ENCODE results near the gene TUBGCP6.

The TUBGCP6 gene

GRCh38 chr22:50227579-50228215 lies 17.1 kb downstream of the TUBGCP6 start:
- Histone ChIP-seq H3K27me3 (replicated peaks; ENCODE audit: control insufficient read depth, insufficient read depth, low read length) (no peaks in the 10 kb centered on the region), H3K4me3 (ENCODE audit: low read length) (no peak overlapping the region), H3K9me3 (ENCODE audit: control insufficient read depth, low read length) (no peaks in the 10 kb centered on the region), H3K4me1 (ENCODE audit: control insufficient read depth, insufficient read depth, low read length) (no peaks in the 10 kb centered on the region), H3K9ac (ENCODE audit: low read length) (no peak overlapping the region), H3K36me3 (ENCODE audit: control insufficient read depth, insufficient read depth, low read length, severe bottlenecking) (peaks cover 50% of the 10 kb centered on the region)
- DNase-seq (ENCODE audit: low read depth), result no peak

- H3K36me3 ChIP-seq (ENCODE audit: control insufficient read depth, insufficient read depth, low read length, severe bottlenecking), result peaks cover 55% of the 10 kb centered on the region
- H3K9ac ChIP-seq (ENCODE audit: low read length), result no peak overlapping the region
Observed at GRCh38 chr22:50226875-50227165, 18.0 kb downstream of the TUBGCP6 start.

GRCh38 chr22:50226063-50226874 lies 18.6 kb downstream of the TUBGCP6 start:
- no peaks in the 10 kb centered on the region for H3K9me3 ChIP-seq (ENCODE audit: control insufficient read depth, low read length)
- no peaks in the 10 kb centered on the region for H3K27me3 ChIP-seq (replicated peaks; ENCODE audit: control insufficient read depth, insufficient read depth, low read length)
- no peak overlapping the region for H3K9ac ChIP-seq (ENCODE audit: low read length)
- peaks cover 61% of the 10 kb centered on the region for H3K36me3 ChIP-seq (ENCODE audit: control insufficient read depth, insufficient read depth, low read length, severe bottlenecking)
- no peak overlapping the region for H3K4me3 ChIP-seq (ENCODE audit: low read length)
- no peak for DNase-seq (ENCODE audit: low read depth)
- H3K4me1 ChIP-seq (ENCODE audit: control insufficient read depth, insufficient read depth, low read length), result no peaks in the 10 kb centered on the region

More at GRCh38 chr22:50226875-50227165, 18.0 kb downstream of the TUBGCP6 start:
- no peaks in the 10 kb centered on the region for H3K9me3 ChIP-seq (ENCODE audit: control insufficient read depth, low read length)
- no peaks in the 10 kb centered on the region for H3K27me3 ChIP-seq (replicated peaks; ENCODE audit: control insufficient read depth, insufficient read depth, low read length)
- no peak overlapping the region for H3K4me3 ChIP-seq (ENCODE audit: low read length)
- DNase-seq (ENCODE audit: low read depth), result no peak
- no peaks in the 10 kb centered on the region for H3K4me1 ChIP-seq (ENCODE audit: control insufficient read depth, insufficient read depth, low read length)

GRCh38 chr22:50225200-50225969 lies 19.4 kb downstream of the TUBGCP6 start:
- H3K9ac ChIP-seq (ENCODE audit: low read length), result no peak overlapping the region
- H3K4me3 ChIP-seq (ENCODE audit: low read length), result no peak overlapping the region
- DNase-seq (ENCODE audit: low read depth), result no peak
- no peaks in the 10 kb centered on the region for H3K9me3 ChIP-seq (ENCODE audit: control insufficient read depth, low read length)
- peaks cover 70% of the 10 kb centered on the region for H3K36me3 ChIP-seq (ENCODE audit: control insufficient read depth, insufficient read depth, low read length, severe bottlenecking)
- no peaks in the 10 kb centered on the region for H3K27me3 ChIP-seq (replicated peaks; ENCODE audit: control insufficient read depth, insufficient read depth, low read length)
- H3K4me1 ChIP-seq (ENCODE audit: control insufficient read depth, insufficient read depth, low read length), result no peaks in the 10 kb centered on the region

- peaks cover 73% of the 10 kb centered on the region for H3K36me3 ChIP-seq (ENCODE audit: control insufficient read depth, insufficient read depth, low read length, severe bottlenecking)
Observed at GRCh38 chr22:50224071-50224470, 20.8 kb downstream of the TUBGCP6 start.

DNA sequence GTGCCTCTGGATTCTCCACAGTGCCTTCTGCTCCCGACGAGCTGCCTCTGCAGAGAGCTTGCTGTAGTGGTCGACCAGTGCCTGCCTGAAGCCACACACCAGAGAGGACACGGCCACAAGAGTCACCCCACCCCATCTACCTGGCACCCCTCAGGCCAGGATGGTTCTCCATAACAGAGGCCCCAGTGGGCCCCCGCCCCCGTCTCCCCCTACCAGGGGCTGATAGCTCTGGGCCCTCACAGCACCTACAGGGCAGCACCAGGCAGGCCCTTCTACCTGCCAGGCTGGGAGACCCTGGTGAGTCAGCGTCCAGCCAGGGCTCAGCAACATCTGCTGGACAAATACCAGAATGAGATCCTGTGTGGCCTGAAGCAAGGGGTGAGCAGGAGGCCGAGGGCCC lies 22.3 kb downstream of the TUBGCP6 start:
- peaks cover 81% of the 10 kb centered on the region for H3K36me3 ChIP-seq (ENCODE audit: control insufficient read depth, insufficient read depth, low read length, severe bottlenecking)
- H3K4me3 ChIP-seq (ENCODE audit: low read length), result no peak overlapping the region
- DNase-seq (ENCODE audit: low read depth), result no peak
- no peaks in the 10 kb centered on the region for H3K27me3 ChIP-seq (replicated peaks; ENCODE audit: control insufficient read depth, insufficient read depth, low read length)
- H3K9me3 ChIP-seq (ENCODE audit: control insufficient read depth, low read length), result no peaks in the 10 kb centered on the region
- H3K4me1 ChIP-seq (ENCODE audit: control insufficient read depth, insufficient read depth, low read length), result no peaks in the 10 kb centered on the region
- H3K9ac ChIP-seq (ENCODE audit: low read length), result no peak overlapping the region

More at GRCh38 chr22:50224071-50224470, 20.8 kb downstream of the TUBGCP6 start:
- Histone ChIP-seq H3K9me3 (ENCODE audit: control insufficient read depth, low read length) (no peaks in the 10 kb centered on the region), H3K9ac (ENCODE audit: low read length) (no peak overlapping the region), H3K27me3 (replicated peaks; ENCODE audit: control insufficient read depth, insufficient read depth, low read length) (no peaks in the 10 kb centered on the region), H3K4me1 (ENCODE audit: control insufficient read depth, insufficient read depth, low read length) (no peaks in the 10 kb centered on the region), H3K4me3 (ENCODE audit: low read length) (no peak overlapping the region)
- DNase-seq (ENCODE audit: low read depth), result no peak

GRCh38 chr22:50221410-50222300 lies 23.2 kb downstream of the TUBGCP6 start:
- Histone ChIP-seq H3K4me3 (ENCODE audit: low read length) (no peak overlapping the region), H3K4me1 (ENCODE audit: control insufficient read depth, insufficient read depth, low read length) (no peaks in the 10 kb centered on the region), H3K36me3 (ENCODE audit: control insufficient read depth, insufficient read depth, low read length, severe bottlenecking) (peaks cover 82% of the 10 kb centered on the region), H3K9ac (ENCODE audit: low read length) (no peak overlapping the region), H3K9me3 (ENCODE audit: control insufficient read depth, low read length) (no peaks in the 10 kb centered on the region), H3K27me3 (replicated peaks; ENCODE audit: control insufficient read depth, insufficient read depth, low read length) (no peaks in the 10 kb centered on the region)
- DNase-seq (ENCODE audit: low read depth), result no peak

- Histone ChIP-seq H3K9ac (ENCODE audit: low read length) (no peak overlapping the region), H3K9me3 (ENCODE audit: control insufficient read depth, low read length) (no peaks in the 10 kb centered on the region), H3K4me3 (ENCODE audit: low read length) (no peak overlapping the region), H3K4me1 (ENCODE audit: control insufficient read depth, insufficient read depth, low read length) (no peaks in the 10 kb centered on the region), H3K36me3 (ENCODE audit: control insufficient read depth, insufficient read depth, low read length, severe bottlenecking) (peaks cover 85% of the 10 kb centered on the region), H3K27me3 (replicated peaks; ENCODE audit: control insufficient read depth, insufficient read depth, low read length) (no peaks in the 10 kb centered on the region)
- DNase-seq (ENCODE audit: low read depth), result no peak
Observed at GRCh38 chr22:50220603-50221409, 24.0 kb downstream of the TUBGCP6 start.

DNA sequence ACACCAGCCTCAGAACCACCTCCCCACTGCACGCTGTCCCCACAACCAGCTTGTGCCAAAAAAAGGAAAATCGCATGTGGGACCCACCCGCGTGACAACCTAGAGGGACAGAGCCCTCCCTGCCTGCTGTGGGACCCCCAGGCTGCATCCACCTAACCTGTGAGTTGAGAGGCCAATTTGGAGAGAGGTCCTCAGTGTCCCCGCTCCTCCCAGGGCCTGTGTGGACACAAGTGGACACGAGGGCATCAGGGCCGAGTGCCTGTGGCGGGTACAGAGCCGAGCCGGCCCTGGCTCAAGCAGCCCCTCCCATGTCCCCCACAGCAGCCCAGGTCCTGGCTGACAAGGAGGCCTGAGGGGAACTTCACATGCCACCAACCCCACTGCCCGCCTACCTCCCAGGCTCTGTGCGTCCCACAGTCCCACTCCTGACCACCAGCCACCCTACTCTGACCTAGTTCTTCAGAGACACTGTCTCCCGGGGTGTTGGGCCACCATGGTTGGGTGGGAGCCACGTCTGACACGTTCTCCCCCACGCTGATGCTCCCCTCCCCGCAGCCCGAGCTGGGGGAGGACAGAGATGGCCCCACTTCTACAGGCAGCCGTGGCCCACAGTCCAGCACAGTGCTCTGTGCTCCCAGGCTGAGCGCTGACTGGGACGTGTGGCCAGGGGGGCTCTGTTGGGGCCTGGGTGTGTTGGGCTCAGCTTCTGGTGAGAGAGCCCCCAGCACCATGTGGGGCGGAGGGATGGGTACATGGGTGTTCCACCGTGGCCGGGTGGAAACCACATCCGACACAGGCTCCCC lies 24.8 kb downstream of the TUBGCP6 start:
- Histone ChIP-seq H3K36me3 (ENCODE audit: control insufficient read depth, insufficient read depth, low read length, severe bottlenecking) (peaks cover 84% of the 10 kb centered on the region), H3K9me3 (ENCODE audit: control insufficient read depth, low read length) (no peaks in the 10 kb centered on the region), H3K4me1 (ENCODE audit: control insufficient read depth, insufficient read depth, low read length) (no peaks in the 10 kb centered on the region), H3K27me3 (replicated peaks; ENCODE audit: control insufficient read depth, insufficient read depth, low read length) (no peaks in the 10 kb centered on the region), H3K9ac (ENCODE audit: low read length) (no peak overlapping the region), H3K4me3 (ENCODE audit: low read length) (no peak overlapping the region)
- no peak for DNase-seq (ENCODE audit: low read depth)

All from adipocyte (in vitro differentiated cells).